Measurements from ENCODE around the gene SCGB1D1. TPM values are rescaled to one million over a fixed set of nuclear protein-coding genes. Genes with fewer than 3 reads are reported as not detected.

Gene SCGB1D1
- total and polyA plus RNA-seq, 4 donors: not detected

- Histone ChIP-seq H3K36me3 (ENCODE audit: control insufficient read depth in 1 of 2, insufficient read depth in 2 of 2, low read length in 1 of 2) (peaks cover 3 to 6% of the 10 kb centered on the region in 2 donors), H3K27ac (ENCODE audit: low read depth in 1 of 2, low read length in 2 of 2) (no peak overlapping the region), H3K27me3 (ENCODE audit: control insufficient read depth in 1 of 2, insufficient read depth in 2 of 2, low read length in 1 of 2) (no peaks in the 10 kb centered on the region), H3K4me3 (ENCODE audit: low read length in 2 of 2) (no peak overlapping the region), H3K4me1 (ENCODE audit: control insufficient read depth in 1 of 2, insufficient read depth in 2 of 2, low read length in 2 of 2) (no peaks in the 10 kb centered on the region), H3K9me3 (ENCODE audit: control insufficient read depth, low read length) (no peaks in the 10 kb centered on the region)
- intact Hi-C loops (cut with DNase I): no loop called here
- WGBS, 2 donors: 89 to 93% methylated on average over 2 of the region's 2 CpGs
- DNase-seq (no peak), ATAC-seq (ENCODE audit: low FRiP score) (no peak)
Observed at GRCh38 chr11:62153087-62153395, 37.0 kb upstream of the SCGB1D1 start.

GRCh38 chr11:62153617-62154016, 36.4 kb upstream of the SCGB1D1 start:
- 80 to 81% methylated on average over 3 of the region's 3 CpGs for WGBS, 2 donors
- no peaks in the 10 kb centered on the region for H3K9me3 ChIP-seq (ENCODE audit: control insufficient read depth, low read length)
- intact Hi-C loops (cut with DNase I): no loop called here

GRCh38 chr11:62157603-62158002, 32.4 kb upstream of the SCGB1D1 start:
- no peak for DNase-seq
- intact Hi-C loops (cut with DNase I): no loop called here
- H3K4me1 ChIP-seq (ENCODE audit: control insufficient read depth in 1 of 2, insufficient read depth in 2 of 2, low read length in 2 of 2): no peaks in the 10 kb centered on the region
- H3K4me3 ChIP-seq (ENCODE audit: low read length in 2 of 2): no peak overlapping the region
- WGBS, 2 donors: 51 to 57% methylated on average over 6 of the region's 6 CpGs
- no peak overlapping the region for H3K27ac ChIP-seq (ENCODE audit: low read depth in 1 of 2, low read length in 2 of 2)
- ATAC-seq (ENCODE audit: low FRiP score): no peak
- H3K27me3 ChIP-seq (ENCODE audit: control insufficient read depth in 1 of 2, insufficient read depth in 2 of 2, low read length in 1 of 2): no peaks in the 10 kb centered on the region
- H3K36me3 ChIP-seq (ENCODE audit: control insufficient read depth in 1 of 2, insufficient read depth in 2 of 2, low read length in 1 of 2): no peaks in the 10 kb centered on the region
- H3K9me3 ChIP-seq (ENCODE audit: control insufficient read depth, low read length): no peaks in the 10 kb centered on the region

More at GRCh38 chr11:62153617-62154016, 36.4 kb upstream of the SCGB1D1 start:
- H3K4me1 ChIP-seq (ENCODE audit: control insufficient read depth in 1 of 2, insufficient read depth in 2 of 2, low read length in 2 of 2): no peaks in the 10 kb centered on the region
- ATAC-seq (ENCODE audit: low FRiP score) (no peak), DNase-seq (peak in 1 of 2 donors; percentile 7)
- H3K4me3 ChIP-seq (ENCODE audit: low read length in 2 of 2): no peak overlapping the region
- peaks cover 3 to 6% of the 10 kb centered on the region in 2 donors for H3K36me3 ChIP-seq (ENCODE audit: control insufficient read depth in 1 of 2, insufficient read depth in 2 of 2, low read length in 1 of 2)
- no peak overlapping the region for H3K27ac ChIP-seq (ENCODE audit: low read depth in 1 of 2, low read length in 2 of 2)
- H3K27me3 ChIP-seq (ENCODE audit: control insufficient read depth in 1 of 2, insufficient read depth in 2 of 2, low read length in 1 of 2): no peaks in the 10 kb centered on the region

GRCh38 chr11:62166371-62166770, 23.6 kb upstream of the SCGB1D1 start:
- Histone ChIP-seq H3K27ac (ENCODE audit: low read depth in 1 of 2, low read length in 2 of 2) (no peak overlapping the region), H3K27me3 (ENCODE audit: control insufficient read depth in 1 of 2, insufficient read depth in 2 of 2, low read length in 1 of 2) (no peaks in the 10 kb centered on the region), H3K36me3 (ENCODE audit: control insufficient read depth in 1 of 2, insufficient read depth in 2 of 2, low read length in 1 of 2) (no peaks in the 10 kb centered on the region), H3K4me1 (ENCODE audit: control insufficient read depth in 1 of 2, insufficient read depth in 2 of 2, low read length in 2 of 2) (no peaks in the 10 kb centered on the region), H3K9me3 (ENCODE audit: control insufficient read depth, low read length) (no peaks in the 10 kb centered on the region), H3K4me3 (ENCODE audit: low read length in 2 of 2) (no peak overlapping the region)
- ATAC-seq (ENCODE audit: low FRiP score): no peak
- WGBS, 2 donors: 77 to 78% methylated on average over 10 of the region's 10 CpGs
- intact Hi-C loops (cut with DNase I): no loop called here
- DNase-seq: no peak

GRCh38 chr11:62169448-62169847, 20.6 kb upstream of the SCGB1D1 start:
- Histone ChIP-seq H3K4me3 (ENCODE audit: low read length in 2 of 2) (no peak overlapping the region), H3K9me3 (ENCODE audit: control insufficient read depth, low read length) (no peaks in the 10 kb centered on the region), H3K27ac (ENCODE audit: low read depth in 1 of 2, low read length in 2 of 2) (no peak overlapping the region), H3K36me3 (ENCODE audit: control insufficient read depth in 1 of 2, insufficient read depth in 2 of 2, low read length in 1 of 2) (no peaks in the 10 kb centered on the region), H3K4me1 (ENCODE audit: control insufficient read depth in 1 of 2, insufficient read depth in 2 of 2, low read length in 2 of 2) (no peaks in the 10 kb centered on the region), H3K27me3 (ENCODE audit: control insufficient read depth in 1 of 2, insufficient read depth in 2 of 2, low read length in 1 of 2) (no peaks in the 10 kb centered on the region)
- intact Hi-C loops (cut with DNase I): no loop called here
- 76 to 80% methylated on average over 10 of the region's 10 CpGs for WGBS, 2 donors
- DNase-seq (no peak), ATAC-seq (ENCODE audit: low FRiP score) (no peak)

GRCh38 chr11:62169935-62170334, 20.1 kb upstream of the SCGB1D1 start:
- no peak for DNase-seq
- Histone ChIP-seq H3K36me3 (ENCODE audit: control insufficient read depth in 1 of 2, insufficient read depth in 2 of 2, low read length in 1 of 2) (no peaks in the 10 kb centered on the region), H3K4me3 (ENCODE audit: low read length in 2 of 2) (no peak overlapping the region), H3K27me3 (ENCODE audit: control insufficient read depth in 1 of 2, insufficient read depth in 2 of 2, low read length in 1 of 2) (no peaks in the 10 kb centered on the region), H3K4me1 (ENCODE audit: control insufficient read depth in 1 of 2, insufficient read depth in 2 of 2, low read length in 2 of 2) (no peaks in the 10 kb centered on the region), H3K9me3 (ENCODE audit: control insufficient read depth, low read length) (no peaks in the 10 kb centered on the region), H3K27ac (ENCODE audit: low read depth in 1 of 2, low read length in 2 of 2) (no peak overlapping the region)
- ATAC-seq (ENCODE audit: low FRiP score): no peak
- intact Hi-C loops (cut with DNase I): no loop called here
- 48 to 58% methylated on average over 1 of the region's 1 CpG for WGBS, 2 donors

- H3K27ac ChIP-seq (ENCODE audit: low read depth in 1 of 2, low read length in 2 of 2): no peak overlapping the region
- no peaks in the 10 kb centered on the region for H3K36me3 ChIP-seq (ENCODE audit: control insufficient read depth in 1 of 2, insufficient read depth in 2 of 2, low read length in 1 of 2)
- DNase-seq (peak in 1 of 2 donors; percentile 84), ATAC-seq (ENCODE audit: low FRiP score) (peak; percentile 62)
- H3K9me3 ChIP-seq (ENCODE audit: control insufficient read depth, low read length): no peaks in the 10 kb centered on the region
- H3K4me1 ChIP-seq (ENCODE audit: control insufficient read depth in 1 of 2, insufficient read depth in 2 of 2, low read length in 2 of 2): no peaks in the 10 kb centered on the region
- intact Hi-C loops (cut with DNase I): no loop called here
- no peak overlapping the region for H3K4me3 ChIP-seq (ENCODE audit: low read length in 2 of 2)
- WGBS, 2 donors: 9% methylated on average over 14 of the region's 14 CpGs
- no peaks in the 10 kb centered on the region for H3K27me3 ChIP-seq (ENCODE audit: control insufficient read depth in 1 of 2, insufficient read depth in 2 of 2, low read length in 1 of 2)
Observed at GRCh38 chr11:62171261-62171723, 18.7 kb upstream of the SCGB1D1 start.

GRCh38 chr11:62172294-62172693, 17.7 kb upstream of the SCGB1D1 start:
- intact Hi-C loops (cut with DNase I): no loop called here
- H3K27ac ChIP-seq (ENCODE audit: low read depth in 1 of 2, low read length in 2 of 2): no peak overlapping the region
- H3K36me3 ChIP-seq (ENCODE audit: control insufficient read depth in 1 of 2, insufficient read depth in 2 of 2, low read length in 1 of 2): no peaks in the 10 kb centered on the region
- no peak overlapping the region for H3K4me3 ChIP-seq (ENCODE audit: low read length in 2 of 2)
- H3K4me1 ChIP-seq (ENCODE audit: control insufficient read depth in 1 of 2, insufficient read depth in 2 of 2, low read length in 2 of 2): no peaks in the 10 kb centered on the region
- no peaks in the 10 kb centered on the region for H3K9me3 ChIP-seq (ENCODE audit: control insufficient read depth, low read length)
- ATAC-seq (ENCODE audit: low FRiP score) (no peak), DNase-seq (no peak)
- 47 to 48% methylated on average over 7 of the region's 7 CpGs for WGBS, 2 donors
- H3K27me3 ChIP-seq (ENCODE audit: control insufficient read depth in 1 of 2, insufficient read depth in 2 of 2, low read length in 1 of 2): no peaks in the 10 kb centered on the region

- Histone ChIP-seq H3K9me3 (ENCODE audit: control insufficient read depth, low read length) (no peaks in the 10 kb centered on the region), H3K27ac (ENCODE audit: low read depth in 1 of 2, low read length in 2 of 2) (no peak overlapping the region), H3K27me3 (ENCODE audit: control insufficient read depth in 1 of 2, insufficient read depth in 2 of 2, low read length in 1 of 2) (no peaks in the 10 kb centered on the region), H3K4me3 (ENCODE audit: low read length in 2 of 2) (no peak overlapping the region), H3K4me1 (ENCODE audit: control insufficient read depth in 1 of 2, insufficient read depth in 2 of 2, low read length in 2 of 2) (no peaks in the 10 kb centered on the region), H3K36me3 (ENCODE audit: control insufficient read depth in 1 of 2, insufficient read depth in 2 of 2, low read length in 1 of 2) (no peaks in the 10 kb centered on the region)
- no peak for ATAC-seq (ENCODE audit: low FRiP score)
- intact Hi-C loops (cut with DNase I): no loop called here
- no peak for DNase-seq
- 81 to 82% methylated on average over 3 of the region's 3 CpGs for WGBS, 2 donors
Observed at GRCh38 chr11:62176766-62177165, 13.2 kb upstream of the SCGB1D1 start.

All from aorta (tissue), 5 donors.